Left colon (tissue), 2 donors: ENCODE data around the gene SETX. TPM values are rescaled to one million over a fixed set of nuclear protein-coding genes. Genes with fewer than 3 reads are reported as not detected.
"Not testable (repeated sequence)": the region's sequence is repeated elsewhere in the genome, so short reads cannot be mapped to it uniquely, and the experiment has no call there.

Experiments used
- ATAC-seq: fragments of 200-7000 bp; cut with Tn5 transposase; one replicate; pipeline ENCODE4 v1.9.1; 2020; ENCODE audit warnings: mild to moderate bottlenecking, moderate library complexity
- DNase-seq, 2 donors: peaks; one replicate each; pipeline ENCODE4 v3.0.0-alpha.2; 2020
- intact Hi-C, 2 donors: fragments of 100-400 bp; cut with DNase I in 1 of 2; cut with micrococcal nuclease in 1 of 2; formaldehyde crosslinking; loops; one replicate each; pipeline versions ENCODE4 v1.11.2 to v1.14.0; 2022; cut with DNase I, micrococcal nuclease
- long read RNA-seq: library from polyadenylated mRNA; unstranded; transcript quantifications from one replicate; pipeline ENCODE4 v2.0.0, GENCODE V29; 2021
- total RNA-seq, 2 donors: library from RNA; stranded (reverse); fragmentation: NEBNext Ultra II Directional; extraction: Animal tissue kit (Norgen Biotek cat#: 25700); gene quantifications; one replicate each; pipeline ENCODE4 v1.2.1, GENCODE V29; 2021
- donor health status: DM: no; HTN: no; CAD: no.
- donor health status: DM: yes; HTN: yes; CAD: no.

The SETX gene, protein sequence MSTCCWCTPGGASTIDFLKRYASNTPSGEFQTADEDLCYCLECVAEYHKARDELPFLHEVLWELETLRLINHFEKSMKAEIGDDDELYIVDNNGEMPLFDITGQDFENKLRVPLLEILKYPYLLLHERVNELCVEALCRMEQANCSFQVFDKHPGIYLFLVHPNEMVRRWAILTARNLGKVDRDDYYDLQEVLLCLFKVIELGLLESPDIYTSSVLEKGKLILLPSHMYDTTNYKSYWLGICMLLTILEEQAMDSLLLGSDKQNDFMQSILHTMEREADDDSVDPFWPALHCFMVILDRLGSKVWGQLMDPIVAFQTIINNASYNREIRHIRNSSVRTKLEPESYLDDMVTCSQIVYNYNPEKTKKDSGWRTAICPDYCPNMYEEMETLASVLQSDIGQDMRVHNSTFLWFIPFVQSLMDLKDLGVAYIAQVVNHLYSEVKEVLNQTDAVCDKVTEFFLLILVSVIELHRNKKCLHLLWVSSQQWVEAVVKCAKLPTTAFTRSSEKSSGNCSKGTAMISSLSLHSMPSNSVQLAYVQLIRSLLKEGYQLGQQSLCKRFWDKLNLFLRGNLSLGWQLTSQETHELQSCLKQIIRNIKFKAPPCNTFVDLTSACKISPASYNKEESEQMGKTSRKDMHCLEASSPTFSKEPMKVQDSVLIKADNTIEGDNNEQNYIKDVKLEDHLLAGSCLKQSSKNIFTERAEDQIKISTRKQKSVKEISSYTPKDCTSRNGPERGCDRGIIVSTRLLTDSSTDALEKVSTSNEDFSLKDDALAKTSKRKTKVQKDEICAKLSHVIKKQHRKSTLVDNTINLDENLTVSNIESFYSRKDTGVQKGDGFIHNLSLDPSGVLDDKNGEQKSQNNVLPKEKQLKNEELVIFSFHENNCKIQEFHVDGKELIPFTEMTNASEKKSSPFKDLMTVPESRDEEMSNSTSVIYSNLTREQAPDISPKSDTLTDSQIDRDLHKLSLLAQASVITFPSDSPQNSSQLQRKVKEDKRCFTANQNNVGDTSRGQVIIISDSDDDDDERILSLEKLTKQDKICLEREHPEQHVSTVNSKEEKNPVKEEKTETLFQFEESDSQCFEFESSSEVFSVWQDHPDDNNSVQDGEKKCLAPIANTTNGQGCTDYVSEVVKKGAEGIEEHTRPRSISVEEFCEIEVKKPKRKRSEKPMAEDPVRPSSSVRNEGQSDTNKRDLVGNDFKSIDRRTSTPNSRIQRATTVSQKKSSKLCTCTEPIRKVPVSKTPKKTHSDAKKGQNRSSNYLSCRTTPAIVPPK (N-terminal part only)
- total RNA-seq: 10 to 100 TPM; 38.7 to 39.4 TPM
- long read RNA-seq, partial matches to known transcripts: 4 of 16 reads
- long read RNA-seq, other reads (novel, unspliced or antisense): 12 of 16 reads

GRCh38 chr9:132354637-132355355 is at the start of gene SETX:
Gene SETX, minus strand, starts transcription at chr9:132354986. Its CDS starts 5,558 bp downstream, at chr9:132349428.
- DNase-seq: peak; percentile 96 to 98
- peak; percentile 95 for ATAC-seq
- intact Hi-C loops: no loop called here

- ATAC-seq: no peak
- DNase-seq: no peak
Observed at GRCh38 chr9:132404228-132404881, 49.6 kb upstream of the SETX start.

GRCh38 chr9:132401824-132402223 is 47.0 kb upstream of the SETX start:
- intact Hi-C loops: no loop called here
- ATAC-seq: no peak

More at GRCh38 chr9:132404228-132404881, 49.6 kb upstream of the SETX start:
- intact Hi-C loops: no loop called here

DNA sequence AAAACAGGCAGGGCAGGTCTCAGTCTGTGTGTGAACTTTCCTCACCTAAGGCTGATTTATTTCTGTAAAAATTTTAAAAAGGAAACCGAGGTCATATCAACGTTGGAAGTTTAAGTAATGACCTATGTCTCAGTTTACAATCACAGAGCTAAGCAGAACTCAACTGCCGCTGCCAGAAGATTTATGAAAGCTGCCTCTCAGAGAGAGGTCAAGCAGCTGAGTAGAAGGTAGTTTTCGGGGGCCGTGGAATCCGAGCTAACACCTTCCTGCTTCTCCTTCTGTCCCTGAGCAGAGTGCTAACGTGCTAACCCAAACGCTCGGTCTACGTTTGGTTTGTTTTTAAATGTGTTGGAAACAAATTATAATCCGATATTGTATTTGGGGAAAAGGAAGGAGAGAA is 40.8 kb upstream of the SETX start:
- ATAC-seq (no peak), DNase-seq (no peak)
- intact Hi-C loops: no loop called here

More at GRCh38 chr9:132401824-132402223, 47.0 kb upstream of the SETX start:
- DNase-seq: no peak

DNA sequence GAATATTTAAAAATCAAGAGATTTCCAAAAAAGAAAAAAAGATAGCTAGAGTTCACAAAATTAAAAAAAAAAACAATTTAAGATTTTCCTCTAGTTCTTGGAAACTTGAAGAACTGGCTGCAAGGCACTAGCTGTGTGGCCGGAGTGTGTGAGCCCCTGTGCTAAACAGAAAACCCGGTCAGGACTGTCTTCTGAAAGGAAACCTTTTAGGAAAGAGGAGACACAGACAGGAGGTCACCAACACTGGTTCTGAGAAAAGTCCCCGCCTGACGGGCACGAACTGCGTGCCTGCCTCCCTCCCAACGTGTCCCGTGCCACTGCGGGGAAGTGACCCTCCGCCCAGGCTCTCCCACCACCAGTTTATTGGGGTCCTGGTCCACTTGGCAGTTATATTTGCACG is 36.7 kb upstream of the SETX start:
- no peak for DNase-seq
- intact Hi-C loops: no loop called here
- ATAC-seq: no peak

DNA sequence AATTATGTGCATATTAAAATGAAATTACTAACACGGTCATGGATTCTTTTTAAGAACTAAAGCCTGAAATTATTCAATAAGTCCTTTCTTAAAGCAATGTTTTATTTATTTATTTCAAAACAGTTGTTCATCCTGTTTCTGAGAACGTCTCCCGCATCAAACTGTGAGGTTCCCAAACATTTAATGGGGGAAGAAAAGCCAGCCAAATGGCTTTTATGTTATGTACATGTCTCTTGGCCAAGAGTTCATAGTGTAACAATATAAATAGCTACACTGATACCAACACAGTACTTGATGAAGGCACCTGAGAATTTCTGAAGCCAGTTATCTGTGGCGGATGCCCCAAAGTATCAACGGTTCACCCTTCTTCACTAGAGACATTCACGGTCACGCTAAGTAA is 36.2 kb upstream of the SETX start:
- intact Hi-C loops: no loop called here
- ATAC-seq (no peak), DNase-seq (no peak)

DNA sequence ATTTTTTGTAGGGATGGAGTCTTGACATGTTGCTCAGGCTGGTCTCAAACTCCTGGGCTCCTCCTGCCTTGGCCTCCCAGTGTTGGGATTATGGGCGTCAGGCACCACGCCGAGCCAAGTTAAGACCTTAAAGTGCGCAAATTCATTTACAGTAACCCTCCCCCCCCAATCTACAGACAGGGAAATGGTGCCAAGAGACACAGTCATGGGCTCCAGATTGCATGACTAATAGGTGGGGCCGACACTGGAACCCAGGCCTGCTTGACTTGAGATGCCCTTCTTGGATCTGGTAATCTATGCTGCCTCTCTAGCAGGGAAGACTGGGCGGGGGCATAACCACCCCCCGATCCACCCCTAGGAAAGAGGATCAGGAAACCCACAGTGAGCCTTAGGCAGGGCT is 32.3 kb upstream of the SETX start:
- intact Hi-C loops: no loop called here

DNA sequence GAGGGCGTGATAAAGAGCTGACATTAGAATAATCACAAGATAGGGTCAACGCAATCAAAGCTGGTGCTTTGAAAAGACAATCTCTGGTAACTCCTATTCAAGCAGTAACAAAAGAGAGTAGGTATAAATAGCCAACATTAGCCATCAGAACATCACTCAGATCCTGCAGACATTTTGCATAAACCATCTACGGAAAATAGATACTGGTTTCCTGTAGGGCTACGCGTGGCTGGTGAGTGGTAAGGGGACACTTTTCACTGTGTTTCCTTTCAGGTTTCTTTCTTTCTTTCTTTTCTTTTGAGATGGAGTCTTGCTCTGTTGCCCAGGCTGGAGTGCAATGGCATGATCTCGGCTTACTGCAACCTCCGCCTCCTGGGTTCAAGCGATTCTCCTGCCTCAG is 29.6 kb upstream of the SETX start:
- DNase-seq: no peak
- no peak for ATAC-seq
- intact Hi-C loops: no loop called here

More for the DNA sequence above, 32.3 kb upstream of the SETX start:
- DNase-seq (no peak), ATAC-seq (no peak)

DNA sequence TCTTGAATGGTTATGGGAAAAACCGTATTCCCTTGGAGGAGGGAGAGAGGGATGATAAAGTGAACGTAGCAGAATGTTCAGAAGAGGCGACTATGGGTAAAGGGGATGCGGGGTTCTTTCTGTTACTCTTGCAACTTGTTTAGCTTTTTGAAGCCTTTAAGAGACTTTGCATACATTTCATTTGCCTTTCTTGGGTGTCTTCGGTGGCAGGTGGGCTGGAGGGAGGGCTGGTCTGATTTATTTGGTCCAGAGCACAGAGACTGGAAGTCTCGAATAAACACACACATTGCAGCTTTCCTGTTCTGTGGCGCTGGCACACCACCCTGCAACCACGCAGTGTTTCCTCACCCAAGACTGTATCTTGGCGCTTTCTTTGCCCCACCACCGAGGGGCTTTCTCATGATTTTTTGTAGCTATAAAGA is 28.7 kb upstream of the SETX start:
- intact Hi-C loops: no loop called here
- ATAC-seq (no peak), DNase-seq (peak in 1 of 2 donors; percentile 14)

DNA sequence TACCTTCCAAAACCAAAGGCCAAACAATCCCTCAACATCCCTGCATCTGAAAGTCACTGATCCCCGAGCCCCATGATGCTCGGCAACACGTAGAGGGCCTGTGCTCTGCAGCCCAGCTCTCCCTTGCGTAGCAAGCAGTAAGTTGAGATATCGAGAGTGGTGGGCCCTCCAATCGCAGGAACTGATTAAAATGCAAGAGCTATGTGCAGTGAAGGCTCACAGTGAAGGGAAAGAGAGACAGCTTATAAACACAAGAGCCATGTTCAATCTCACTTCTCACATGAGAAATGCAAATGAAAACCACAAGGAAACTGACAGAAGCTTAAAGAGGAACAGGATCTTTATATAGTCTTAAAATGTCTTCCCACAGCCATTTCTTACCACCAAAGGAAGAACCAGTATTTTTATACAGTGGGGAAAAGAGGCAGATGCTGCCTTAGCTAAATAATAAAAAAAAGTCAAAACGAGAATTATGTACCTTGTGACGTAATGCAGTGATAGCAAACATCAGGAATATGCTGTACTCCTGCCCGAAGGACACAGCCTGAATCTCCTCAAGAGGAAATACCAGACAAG is 27.3 kb upstream of the SETX start:
- ATAC-seq (no peak), DNase-seq (no peak)
- intact Hi-C loops: no loop called here

- intact Hi-C loops, DNase-seq: not testable (repeated sequence)
Observed at GRCh38 chr9:132378416-132378815, 23.6 kb upstream of the SETX start.

GRCh38 chr9:132377769-132378168 is 23.0 kb upstream of the SETX start:
- ATAC-seq, DNase-seq, intact Hi-C loops: not testable (repeated sequence)

More at GRCh38 chr9:132378416-132378815, 23.6 kb upstream of the SETX start:
- ATAC-seq: not testable (repeated sequence)

- DNase-seq (peak; percentile 34 to 60), ATAC-seq (peak; percentile 84)
- intact Hi-C loops: no loop called here
Observed at GRCh38 chr9:132372177-132373095, 17.6 kb upstream of the SETX start.

DNA sequence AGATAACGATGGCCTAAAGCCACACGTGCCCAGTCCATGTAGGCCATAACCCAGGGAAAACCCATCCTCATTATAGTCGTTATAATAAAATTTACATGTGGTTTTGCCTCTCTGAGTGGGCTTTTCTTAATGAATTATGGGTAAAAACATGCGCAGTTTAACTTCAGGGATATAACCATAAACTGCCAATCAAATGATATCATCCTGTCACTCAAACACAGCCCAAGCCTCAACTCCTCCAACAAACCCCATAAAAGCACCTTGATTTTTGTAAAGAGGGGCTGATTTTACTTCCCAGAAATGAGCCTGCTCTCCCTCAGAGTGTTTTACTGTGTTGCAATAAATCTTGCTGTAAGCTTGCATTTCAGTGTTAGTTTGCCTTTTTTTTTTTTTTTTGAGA is 15.8 kb upstream of the SETX start:
- DNase-seq (no peak), ATAC-seq (no peak)
- intact Hi-C loops: no loop called here

GRCh38 chr9:132369421-132369820 is 14.6 kb upstream of the SETX start:
- DNase-seq: no peak
- intact Hi-C loops: no loop called here
- ATAC-seq: no peak

DNA sequence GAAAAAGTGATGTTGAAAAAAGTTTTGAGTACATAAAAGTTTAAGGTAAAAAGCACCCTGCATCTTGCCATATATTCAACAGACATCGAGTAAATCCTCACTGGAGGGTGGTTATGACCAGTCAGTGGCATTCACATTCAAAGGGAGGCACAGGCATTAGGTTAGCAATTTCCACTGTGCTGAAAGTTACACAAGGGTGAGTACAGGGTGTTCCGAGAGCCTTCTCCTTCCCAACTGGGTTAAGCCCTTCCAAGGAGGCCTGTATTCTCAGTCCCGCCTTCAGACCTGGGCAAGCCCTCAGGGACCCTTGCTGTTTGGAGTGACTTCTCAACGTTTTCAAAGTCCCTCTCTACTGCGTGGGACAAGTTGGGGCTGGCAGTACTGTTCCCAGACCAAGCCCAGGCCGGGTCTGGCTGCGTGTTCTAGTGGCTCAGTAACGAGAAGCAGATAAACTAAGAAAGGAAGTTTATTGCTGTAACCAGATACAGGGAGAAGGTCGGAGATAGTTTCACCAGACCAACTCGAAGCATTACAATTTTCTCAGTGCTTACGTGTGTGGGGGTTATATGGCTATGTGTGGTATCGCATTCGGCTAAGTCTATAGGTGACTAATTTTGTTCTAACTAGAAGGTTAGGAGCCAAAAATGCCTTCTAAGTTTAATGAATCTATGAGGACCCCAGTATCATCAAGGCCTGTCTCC is 13.0 kb upstream of the SETX start:
- ATAC-seq (no peak), DNase-seq (no peak)
- intact Hi-C loops: no loop called here
